GM19372 (cell line): ENCODE results near the gene TMEM229B.

ENCODE experiments used
- ATAC-seq: cut with Tn5 transposase; IDR thresholded peaks from one replicate; pipeline ENCODE4 v1.9.1; 2021; ENCODE audit warnings: mild to moderate bottlenecking, low read depth, moderate library complexity; ENCODE audit not compliant: unreplicated experiment

Gene TMEM229B

GRCh38 chr14:67490196-67490595 is 1.7 kb upstream of the TMEM229B start:
- no peak for ATAC-seq

DNA sequence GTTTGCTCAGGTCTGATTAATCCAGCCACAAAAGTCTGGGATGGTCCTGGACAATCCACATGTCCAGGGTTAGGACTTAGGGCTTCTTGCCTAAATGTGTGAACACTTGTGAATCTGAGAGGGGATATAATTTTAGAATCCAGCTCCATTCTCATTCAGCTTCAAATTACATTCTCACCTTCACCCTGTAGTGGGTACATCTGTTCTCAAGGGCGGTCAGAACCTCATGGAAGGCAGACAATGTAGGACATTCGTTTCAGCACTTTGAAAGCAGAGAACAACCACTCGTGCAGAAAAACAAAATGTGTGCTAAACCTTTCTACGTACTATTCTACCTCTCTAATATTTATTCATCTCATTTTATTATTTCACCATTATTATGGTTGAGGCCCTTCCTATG is 1.2 kb downstream of the TMEM229B start:
- no peak for ATAC-seq

DNA sequence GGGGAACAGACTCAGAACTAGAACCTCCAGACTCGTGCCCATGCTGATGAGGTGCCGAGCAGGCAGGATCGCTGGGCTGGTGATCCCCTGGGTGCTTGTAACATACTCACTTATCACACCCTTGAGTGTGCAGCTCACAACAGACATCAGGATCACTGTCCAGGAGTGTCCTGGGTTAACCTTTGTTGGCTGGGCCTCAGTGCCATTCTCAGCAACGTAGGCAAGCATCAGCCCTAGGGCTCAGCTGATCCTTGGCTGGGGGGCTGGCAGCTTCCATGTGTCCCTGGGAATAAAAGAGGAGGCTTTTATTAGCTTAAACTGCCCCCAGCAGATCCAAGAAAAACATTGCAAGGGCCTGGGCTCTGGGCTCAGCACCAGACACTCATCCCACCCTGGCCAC is 1.6 kb downstream of the TMEM229B start:
- no peak for ATAC-seq

GRCh38 chr14:67485501-67486095 is 2.9 kb downstream of the TMEM229B start:
- no peak for ATAC-seq

GRCh38 chr14:67483579-67484285 is 4.8 kb downstream of the TMEM229B start:
- no peak for ATAC-seq

- no peak for ATAC-seq
These were observed 6.0 kb downstream of the TMEM229B start for GRCh38 chr14:67482231-67483164.

GRCh38 chr14:67480011-67480410 is 8.5 kb downstream of the TMEM229B start:
- no peak for ATAC-seq

GRCh38 chr14:67478800-67479084 is 9.8 kb downstream of the TMEM229B start:
- ATAC-seq: no peak

- ATAC-seq: no peak
These were observed 10.4 kb downstream of the TMEM229B start for GRCh38 chr14:67477926-67478799.

DNA sequence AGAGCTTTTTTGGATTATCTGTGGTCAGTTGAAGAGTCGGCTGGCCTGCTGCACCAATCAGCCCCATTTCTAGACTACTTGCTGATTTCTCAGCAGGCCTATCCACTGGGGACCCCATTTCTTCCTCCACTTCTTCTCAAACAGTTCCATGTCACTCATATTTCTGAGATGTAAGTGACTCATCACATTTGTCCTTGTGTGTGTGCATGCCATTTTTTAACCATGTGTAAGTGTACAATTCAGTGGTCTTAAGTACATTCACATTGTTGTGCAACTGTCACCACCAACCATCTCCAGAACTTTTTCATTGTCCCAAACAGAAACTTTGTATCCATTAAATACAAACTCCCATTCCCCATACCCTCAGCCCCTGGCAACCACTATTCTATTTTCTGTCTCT is 14.2 kb downstream of the TMEM229B start:
- ATAC-seq: no peak

DNA sequence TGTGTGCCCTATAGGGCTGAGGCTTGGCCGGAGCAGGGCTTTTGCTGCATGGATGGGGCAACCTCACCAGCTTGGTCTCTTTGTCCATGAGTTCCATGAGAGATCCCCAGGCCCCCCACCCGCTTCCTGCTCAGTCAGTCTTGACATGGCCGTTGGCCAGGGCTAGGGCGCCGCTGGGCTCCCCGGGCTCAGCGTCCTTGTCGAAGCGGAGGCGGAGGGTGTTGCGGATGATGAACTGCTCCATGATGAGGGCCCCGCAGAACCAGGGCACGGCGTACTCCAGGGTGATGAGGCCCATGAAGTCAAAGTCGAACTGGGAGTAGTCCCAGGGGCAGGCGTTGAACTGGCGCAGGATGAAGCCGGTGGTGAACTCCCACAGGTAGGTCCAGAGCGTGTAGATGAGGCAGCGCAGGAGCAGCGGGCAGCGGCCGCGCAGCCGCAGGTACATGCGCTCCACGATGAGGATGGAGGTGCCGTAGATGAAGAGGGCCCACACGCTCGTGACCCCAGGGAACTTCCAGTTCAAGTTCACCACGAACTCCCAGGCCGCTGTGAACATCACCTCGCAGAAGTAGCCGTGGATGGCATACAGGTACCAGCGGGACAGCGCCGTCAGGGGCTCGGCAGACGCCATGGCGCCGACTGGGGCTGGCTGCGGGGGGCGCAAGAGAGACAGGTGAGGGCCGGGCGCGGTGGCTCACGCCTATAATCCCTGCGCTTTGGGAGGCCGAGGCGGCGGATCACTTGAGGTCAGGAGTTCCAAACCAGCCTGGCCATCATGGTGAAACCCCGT is 15.0 kb downstream of the TMEM229B start:
- ATAC-seq: no peak

GRCh38 chr14:67472726-67473125 is 15.8 kb downstream of the TMEM229B start:
- no peak for ATAC-seq

- ATAC-seq: no peak
These were observed 18.6 kb downstream of the TMEM229B start for GRCh38 chr14:67469954-67470353.

DNA sequence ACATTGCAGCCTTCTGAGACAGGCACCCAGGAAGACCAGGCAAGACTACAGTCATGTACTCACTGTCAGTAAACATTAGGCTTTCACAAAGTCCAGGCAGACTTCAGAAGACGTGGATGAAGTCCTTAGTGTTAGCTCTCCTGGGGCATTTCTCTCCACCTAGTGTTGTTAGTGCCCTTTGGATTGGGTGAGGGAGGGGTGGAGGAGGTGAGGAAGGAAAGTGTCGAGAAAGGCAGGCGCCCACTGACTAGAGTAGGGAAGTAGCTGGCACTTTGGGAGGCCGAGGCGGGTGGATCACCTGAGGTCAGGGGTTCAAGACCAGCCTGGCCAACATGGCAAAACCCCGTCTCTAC is 20.2 kb downstream of the TMEM229B start:
- no peak for ATAC-seq

GRCh38 chr14:67467134-67467533 is 21.4 kb downstream of the TMEM229B start:
- ATAC-seq: no peak

DNA sequence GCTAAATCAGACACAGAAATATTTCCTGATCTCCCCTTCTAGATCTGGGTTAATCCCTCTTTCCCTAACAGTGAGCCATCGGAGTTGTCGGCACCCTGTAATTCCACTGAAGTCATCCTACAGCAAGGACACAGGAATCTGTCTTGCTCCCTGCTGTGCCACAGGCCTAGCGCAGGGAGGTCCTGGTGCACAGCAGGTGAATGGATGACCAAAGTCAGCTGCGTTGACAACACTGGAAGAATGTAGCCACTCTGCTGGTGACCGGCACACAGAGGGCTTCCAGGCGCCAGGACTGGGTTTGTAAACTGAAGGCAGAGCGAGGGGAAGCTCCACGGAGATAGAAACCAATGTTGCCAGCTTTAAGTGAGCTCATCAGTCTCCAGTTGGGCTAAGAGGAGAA is 23.6 kb downstream of the TMEM229B start:
- ATAC-seq: no peak

DNA sequence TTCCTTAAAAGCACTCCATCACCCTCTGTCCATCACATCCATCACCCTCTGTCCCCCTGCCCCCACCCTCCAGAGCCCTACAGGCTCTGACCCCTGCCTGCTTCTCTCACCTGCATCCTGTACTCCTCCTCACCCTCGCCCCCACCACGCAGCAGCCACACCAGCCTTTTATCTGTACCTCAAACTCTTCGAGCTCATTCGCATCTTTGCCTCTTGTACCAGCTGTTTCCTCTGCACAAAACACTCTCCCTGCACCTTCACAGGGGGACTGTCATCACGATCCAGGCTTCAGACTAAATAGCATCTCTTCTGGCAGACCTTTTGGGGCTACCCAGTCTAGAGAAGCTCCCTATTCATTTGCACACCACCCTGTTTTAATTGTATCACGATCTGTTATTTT is 24.1 kb downstream of the TMEM229B start:
- no peak for ATAC-seq

DNA sequence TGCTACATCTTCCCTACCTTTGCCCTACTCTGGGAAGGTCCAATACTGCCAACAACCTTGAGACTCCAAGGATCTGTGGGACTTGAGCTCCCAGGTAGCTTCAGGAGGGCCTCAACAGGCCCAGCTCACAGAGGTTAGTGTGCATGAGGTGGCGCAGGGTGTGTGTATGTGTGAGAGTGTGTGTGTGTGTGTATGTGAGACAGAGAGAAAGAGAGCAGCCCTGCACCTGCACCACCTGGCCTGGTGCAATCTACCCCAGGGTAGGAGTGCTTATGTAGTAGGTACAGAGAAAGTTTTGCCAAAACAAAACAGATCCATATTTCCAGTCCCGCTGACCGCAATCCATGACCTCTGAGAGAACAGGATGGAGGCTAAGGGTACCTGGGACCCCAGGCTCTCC is 24.6 kb downstream of the TMEM229B start:
- no peak for ATAC-seq

GRCh38 chr14:67461996-67462395 is 26.5 kb downstream of the TMEM229B start:
- no peak for ATAC-seq
